Lower lobe of right lung (tissue), 2 donors: ENCODE data around the gene PPP1R7. TPM values are rescaled to one million over a fixed set of nuclear protein-coding genes. Genes with fewer than 3 reads are reported as not detected.
A peak's percentile ranks its signal among the peaks of the same experiment; 100 is the strongest.

Source experiments
- ATAC-seq, 2 donors: fragments of 200-7000 bp; cut with Tn5 transposase; one replicate each; pipeline ENCODE4 v1.9.1; 2020 to 2022; ENCODE audit warnings: mild to moderate bottlenecking in 2 of 2, moderate library complexity in 2 of 2
- DNase-seq: peaks from one replicate; pipeline ENCODE4 v3.0.0-alpha.2; 2020
- H3K27ac ChIP-seq: fragments of 200-600 bp; one replicate; pipeline ENCODE4 v1.8.0; 2022
- H3K27me3 ChIP-seq: fragments of 200-600 bp; one replicate; pipeline ENCODE4 v1.8.0; 2022; ENCODE audit warnings: low read depth
- H3K36me3 ChIP-seq: fragments of 200-600 bp; one replicate; pipeline ENCODE4 v1.8.0; 2022; ENCODE audit warnings: mild to moderate bottlenecking
- H3K4me1 ChIP-seq: fragments of 200-600 bp; one replicate; pipeline ENCODE4 v1.8.0; 2022
- H3K4me3 ChIP-seq: fragments of 200-600 bp; one replicate; pipeline ENCODE4 v1.8.0; 2022; ENCODE audit warnings: mild to moderate bottlenecking
- H3K9me3 ChIP-seq: fragments of 200-600 bp; one replicate; pipeline ENCODE4 v1.8.0; 2022
- intact Hi-C: fragments of 100-400 bp; cut with DNase I; formaldehyde crosslinking; loops from one replicate; pipeline ENCODE4 v1.11.0; 2022
- total RNA-seq: library from RNA; stranded (reverse); fragmentation: NEBNext Ultra II Directional; extraction: Animal tissue kit (Norgen Biotek cat#: 25700); gene quantifications from one replicate; pipeline ENCODE4 v1.2.1, GENCODE V29; 2021
- TF ChIP-seq, protein P1 (sequence below): fragments of 200-600 bp; IDR thresholded peaks from one replicate; pipeline ENCODE4 v1.8.0; 2022; ENCODE audit warnings: antibody characterized with exemption, mild to moderate bottlenecking
- donor health status: DM: no; HTN: yes; CAD: no; lungs with severe emphysema.

The PPP1R7 gene
- total RNA-seq, 1 donor from 2014 or later = 58.9 TPM

DNA sequence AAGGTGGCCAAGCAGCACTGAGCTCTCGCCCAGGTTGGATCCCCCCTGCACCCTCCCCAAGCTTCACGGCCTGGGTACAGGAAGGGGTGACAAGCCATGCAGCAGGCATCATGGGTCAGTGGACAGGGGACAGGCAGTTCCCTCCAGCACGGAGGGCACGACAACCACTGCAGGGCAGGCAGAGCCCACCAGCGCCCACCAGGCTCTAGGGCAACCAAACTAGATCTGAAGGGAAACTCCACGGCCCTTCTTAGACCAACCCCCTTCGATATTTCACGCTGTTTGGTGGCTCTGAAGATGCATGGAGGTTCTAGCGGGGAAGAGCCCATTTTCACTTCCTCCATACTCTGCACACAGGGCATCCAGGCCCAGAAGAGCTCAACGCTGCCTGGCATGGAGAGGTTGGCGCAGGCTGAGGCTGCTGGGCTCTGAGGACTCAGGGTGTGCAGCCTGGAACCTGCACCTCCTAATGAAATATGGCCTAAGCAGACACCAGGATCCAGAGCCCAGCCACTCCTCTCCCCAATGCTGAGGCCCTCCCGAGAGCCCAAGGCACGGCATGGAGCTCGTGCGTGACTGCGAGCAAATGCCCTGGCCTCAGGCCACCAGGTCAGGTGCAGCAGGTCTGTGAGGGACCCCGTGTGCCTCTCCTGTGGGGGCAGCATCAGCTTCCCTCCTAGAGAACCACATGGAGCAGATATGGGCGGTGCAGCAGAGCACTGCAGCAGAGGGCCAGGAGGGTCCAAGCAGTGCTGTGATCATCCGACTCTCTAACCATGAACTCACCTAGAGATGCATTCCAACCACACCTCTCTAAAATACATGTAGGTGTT, 39.4 kb upstream of the PPP1R7 start:
- ATAC-seq (peak in 1 of 2 donors; percentile 27), DNase-seq (no peak)
- no peaks in the 10 kb centered on the region for H3K9me3 ChIP-seq

GRCh38 chr2:241111440-241111805, 38.8 kb upstream of the PPP1R7 start:
- Histone ChIP-seq H3K4me1 (peaks cover 11% of the 10 kb centered on the region), H3K27me3 (no peaks in the 10 kb centered on the region), H3K4me3 (no peak overlapping the region), H3K36me3 (peaks cover 4% of the 10 kb centered on the region), H3K27ac (no peak overlapping the region), H3K9me3 (no peaks in the 10 kb centered on the region)
- DNase-seq (no peak), ATAC-seq (no peak)
- intact Hi-C loops = no loop called here
- TF ChIP-seq, protein P1, sequence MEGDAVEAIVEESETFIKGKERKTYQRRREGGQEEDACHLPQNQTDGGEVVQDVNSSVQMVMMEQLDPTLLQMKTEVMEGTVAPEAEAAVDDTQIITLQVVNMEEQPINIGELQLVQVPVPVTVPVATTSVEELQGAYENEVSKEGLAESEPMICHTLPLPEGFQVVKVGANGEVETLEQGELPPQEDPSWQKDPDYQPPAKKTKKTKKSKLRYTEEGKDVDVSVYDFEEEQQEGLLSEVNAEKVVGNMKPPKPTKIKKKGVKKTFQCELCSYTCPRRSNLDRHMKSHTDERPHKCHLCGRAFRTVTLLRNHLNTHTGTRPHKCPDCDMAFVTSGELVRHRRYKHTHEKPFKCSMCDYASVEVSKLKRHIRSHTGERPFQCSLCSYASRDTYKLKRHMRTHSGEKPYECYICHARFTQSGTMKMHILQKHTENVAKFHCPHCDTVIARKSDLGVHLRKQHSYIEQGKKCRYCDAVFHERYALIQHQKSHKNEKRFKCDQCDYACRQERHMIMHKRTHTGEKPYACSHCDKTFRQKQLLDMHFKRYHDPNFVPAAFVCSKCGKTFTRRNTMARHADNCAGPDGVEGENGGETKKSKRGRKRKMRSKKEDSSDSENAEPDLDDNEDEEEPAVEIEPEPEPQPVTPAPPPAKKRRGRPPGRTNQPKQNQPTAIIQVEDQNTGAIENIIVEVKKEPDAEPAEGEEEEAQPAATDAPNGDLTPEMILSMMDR = no peak

More for the DNA sequence above, 39.4 kb upstream of the PPP1R7 start:
- Histone ChIP-seq H3K27me3 (no peaks in the 10 kb centered on the region), H3K4me3 (no peak overlapping the region), H3K27ac (peak overlapping the region; percentile 53), H3K36me3 (peaks cover 4% of the 10 kb centered on the region), H3K4me1 (peaks cover 11% of the 10 kb centered on the region)
- TF ChIP-seq, protein P1 = no peak
- intact Hi-C loops = no loop called here

GRCh38 chr2:241112046-241112445, 38.2 kb upstream of the PPP1R7 start:
- Histone ChIP-seq H3K27me3 (no peaks in the 10 kb centered on the region), H3K9me3 (no peaks in the 10 kb centered on the region), H3K36me3 (peaks cover 4% of the 10 kb centered on the region), H3K4me1 (peaks cover 11% of the 10 kb centered on the region), H3K4me3 (no peak overlapping the region), H3K27ac (no peak overlapping the region)
- no peak for DNase-seq
- TF ChIP-seq, protein P1 = no peak
- intact Hi-C loops = no loop called here
- ATAC-seq = no peak

GRCh38 chr2:241112592-241112991, 37.7 kb upstream of the PPP1R7 start:
- TF ChIP-seq, protein P1 = no peak
- H3K27me3 ChIP-seq = no peaks in the 10 kb centered on the region
- DNase-seq (no peak), ATAC-seq (no peak)
- intact Hi-C loops = no loop called here
- no peak overlapping the region for H3K27ac ChIP-seq
- H3K4me1 ChIP-seq = peaks cover 11% of the 10 kb centered on the region
- no peaks in the 10 kb centered on the region for H3K9me3 ChIP-seq
- H3K4me3 ChIP-seq = no peak overlapping the region
- H3K36me3 ChIP-seq = peaks cover 4% of the 10 kb centered on the region

- no peaks in the 10 kb centered on the region for H3K27me3 ChIP-seq
- TF ChIP-seq, protein P1 = no peak
- H3K27ac ChIP-seq = no peak overlapping the region
- H3K4me3 ChIP-seq = no peak overlapping the region
- H3K36me3 ChIP-seq = peaks cover 4% of the 10 kb centered on the region
- DNase-seq (no peak), ATAC-seq (no peak)
- H3K9me3 ChIP-seq = no peaks in the 10 kb centered on the region
- intact Hi-C loops = no loop called here
- no peaks in the 10 kb centered on the region for H3K4me1 ChIP-seq
These were observed 35.4 kb upstream of the PPP1R7 start for GRCh38 chr2:241114836-241115235.
